B cell (primary cell): ENCODE data around the gene OSBPL5.

Source experiments
- EZH2 ChIP-seq: IDR thresholded peaks from 2 replicates; pipeline ENCODE4 v1.6.1; 2012; ENCODE audit warnings: borderline replicate concordance, low read depth, mild to moderate bottlenecking, moderate library complexity, low read length; ENCODE audit not compliant: insufficient read depth, poor library complexity, severe bottlenecking
- TF ChIP-seq, protein P1 (sequence below): fragments of 200-600 bp; IDR thresholded peaks from one replicate; pipeline ENCODE4 v1.8.0; 2022; ENCODE audit warnings: antibody characterized with exemption, mild to moderate bottlenecking

DNA sequence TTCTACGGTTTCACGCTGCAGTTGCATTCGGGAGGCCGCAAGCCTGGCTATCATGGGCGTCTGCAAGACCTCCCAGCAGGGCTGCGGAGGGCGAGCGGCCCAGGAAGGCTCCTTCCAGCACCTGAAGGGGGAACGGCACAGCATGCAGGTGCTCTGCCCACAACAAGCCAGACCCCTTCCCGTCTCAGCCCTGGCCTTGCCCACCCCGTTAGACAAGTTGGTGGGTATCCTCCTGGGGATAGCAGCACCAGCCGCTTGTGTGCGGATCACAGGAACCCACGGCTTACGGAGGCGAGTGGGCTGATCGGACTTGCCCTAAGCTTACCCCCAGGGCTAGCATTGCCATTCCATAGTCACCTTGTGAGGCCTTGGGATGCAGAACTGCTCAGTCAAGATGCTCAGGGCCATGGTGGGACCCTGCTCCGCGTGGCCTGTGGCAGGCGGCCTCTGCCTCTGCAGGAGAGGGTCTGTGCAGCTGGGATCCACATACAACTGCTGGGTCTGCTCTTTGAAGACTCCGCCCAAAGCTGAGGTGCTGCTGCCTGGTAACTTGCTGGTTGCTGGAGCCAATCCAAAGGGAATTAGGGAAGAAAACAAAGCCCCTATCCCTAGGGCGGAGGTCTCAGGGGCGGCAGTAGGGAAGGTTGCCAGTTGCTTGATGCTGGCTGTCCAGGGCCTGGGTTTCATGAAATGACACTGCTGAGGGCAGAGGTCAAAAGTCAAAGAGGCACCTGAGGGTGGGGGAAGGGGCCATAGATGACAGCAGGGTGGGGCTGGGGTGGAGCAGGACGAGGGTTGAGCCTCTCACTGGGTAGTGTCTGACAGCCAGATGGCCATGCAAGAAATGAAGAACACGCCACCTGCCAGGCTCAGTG is 1.4 kb upstream of the OSBPL5 start:
- TF ChIP-seq, protein P1, sequence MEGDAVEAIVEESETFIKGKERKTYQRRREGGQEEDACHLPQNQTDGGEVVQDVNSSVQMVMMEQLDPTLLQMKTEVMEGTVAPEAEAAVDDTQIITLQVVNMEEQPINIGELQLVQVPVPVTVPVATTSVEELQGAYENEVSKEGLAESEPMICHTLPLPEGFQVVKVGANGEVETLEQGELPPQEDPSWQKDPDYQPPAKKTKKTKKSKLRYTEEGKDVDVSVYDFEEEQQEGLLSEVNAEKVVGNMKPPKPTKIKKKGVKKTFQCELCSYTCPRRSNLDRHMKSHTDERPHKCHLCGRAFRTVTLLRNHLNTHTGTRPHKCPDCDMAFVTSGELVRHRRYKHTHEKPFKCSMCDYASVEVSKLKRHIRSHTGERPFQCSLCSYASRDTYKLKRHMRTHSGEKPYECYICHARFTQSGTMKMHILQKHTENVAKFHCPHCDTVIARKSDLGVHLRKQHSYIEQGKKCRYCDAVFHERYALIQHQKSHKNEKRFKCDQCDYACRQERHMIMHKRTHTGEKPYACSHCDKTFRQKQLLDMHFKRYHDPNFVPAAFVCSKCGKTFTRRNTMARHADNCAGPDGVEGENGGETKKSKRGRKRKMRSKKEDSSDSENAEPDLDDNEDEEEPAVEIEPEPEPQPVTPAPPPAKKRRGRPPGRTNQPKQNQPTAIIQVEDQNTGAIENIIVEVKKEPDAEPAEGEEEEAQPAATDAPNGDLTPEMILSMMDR: no peak
- no peak for TF ChIP-seq EZH2
